ENCODE measurements around the gene MTF1. TPM values are rescaled to one million over a fixed set of nuclear protein-coding genes. Genes with fewer than 3 reads are reported as not detected.

The MTF1 gene
- total RNA-seq, 1 experiment from 2014 or later: 21.2 TPM

DNA sequence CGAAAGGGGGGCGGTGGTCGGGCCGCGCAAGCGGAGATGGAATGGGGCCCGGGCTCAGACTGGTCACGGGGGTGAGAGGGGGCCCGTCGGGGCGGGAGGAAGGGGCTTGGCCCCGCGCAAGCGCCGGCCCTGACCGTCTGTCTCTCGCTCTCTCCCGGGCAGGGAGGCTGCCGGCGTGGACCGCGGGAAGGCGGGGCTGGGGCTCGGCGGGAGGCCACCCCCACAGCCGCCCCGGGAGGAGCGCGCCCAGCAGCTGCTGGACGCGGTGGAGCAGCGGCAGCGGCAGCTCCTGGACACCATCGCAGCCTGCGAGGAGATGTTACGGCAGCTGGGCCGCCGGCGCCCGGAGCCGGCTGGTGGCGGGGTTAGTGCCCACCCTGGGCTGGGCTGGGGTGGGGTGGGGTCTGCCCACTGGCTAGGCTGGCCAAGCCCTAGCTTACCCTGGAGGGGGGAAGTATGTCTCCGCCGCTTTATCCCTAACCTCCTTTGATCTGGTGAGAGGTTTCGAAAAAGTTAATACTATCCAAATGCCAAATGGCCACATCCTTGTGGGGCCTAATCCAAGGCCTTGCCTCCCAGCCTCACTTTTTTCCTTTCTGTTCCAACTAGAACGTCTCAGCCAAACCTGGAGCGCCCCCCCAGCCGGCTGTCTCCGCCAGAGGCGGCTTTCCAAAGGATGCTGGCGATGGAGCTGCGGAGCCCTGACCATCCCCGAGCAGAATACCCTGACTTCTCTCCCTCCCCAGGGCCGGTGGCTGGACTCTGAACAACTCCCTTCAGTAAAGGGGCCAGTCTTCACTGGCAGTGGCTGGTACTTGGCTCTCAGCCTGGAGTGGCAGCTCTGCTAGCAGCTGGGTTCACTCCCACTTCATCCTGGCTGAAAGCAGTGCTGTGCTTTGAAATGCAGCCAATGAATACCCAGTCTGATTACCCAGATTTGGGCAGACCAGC lies 50.7 kb downstream of the MTF1 start (continued):
- TF ChIP-seq, protein P1, sequence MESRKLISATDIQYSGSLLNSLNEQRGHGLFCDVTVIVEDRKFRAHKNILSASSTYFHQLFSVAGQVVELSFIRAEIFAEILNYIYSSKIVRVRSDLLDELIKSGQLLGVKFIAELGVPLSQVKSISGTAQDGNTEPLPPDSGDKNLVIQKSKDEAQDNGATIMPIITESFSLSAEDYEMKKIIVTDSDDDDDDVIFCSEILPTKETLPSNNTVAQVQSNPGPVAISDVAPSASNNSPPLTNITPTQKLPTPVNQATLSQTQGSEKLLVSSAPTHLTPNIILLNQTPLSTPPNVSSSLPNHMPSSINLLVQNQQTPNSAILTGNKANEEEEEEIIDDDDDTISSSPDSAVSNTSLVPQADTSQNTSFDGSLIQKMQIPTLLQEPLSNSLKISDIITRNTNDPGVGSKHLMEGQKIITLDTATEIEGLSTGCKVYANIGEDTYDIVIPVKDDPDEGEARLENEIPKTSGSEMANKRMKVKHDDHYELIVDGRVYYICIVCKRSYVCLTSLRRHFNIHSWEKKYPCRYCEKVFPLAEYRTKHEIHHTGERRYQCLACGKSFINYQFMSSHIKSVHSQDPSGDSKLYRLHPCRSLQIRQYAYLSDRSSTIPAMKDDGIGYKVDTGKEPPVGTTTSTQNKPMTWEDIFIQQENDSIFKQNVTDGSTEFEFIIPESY (IDR thresholded peaks at IDR 0.05; ENCODE audit: extremely low read depth, insufficient replicate concordance, low read length): no peak
- TF ChIP-seq ELF1 (IDR thresholded peaks at IDR 0.05; ENCODE audit: borderline replicate concordance, low read depth): no peak

DNA sequence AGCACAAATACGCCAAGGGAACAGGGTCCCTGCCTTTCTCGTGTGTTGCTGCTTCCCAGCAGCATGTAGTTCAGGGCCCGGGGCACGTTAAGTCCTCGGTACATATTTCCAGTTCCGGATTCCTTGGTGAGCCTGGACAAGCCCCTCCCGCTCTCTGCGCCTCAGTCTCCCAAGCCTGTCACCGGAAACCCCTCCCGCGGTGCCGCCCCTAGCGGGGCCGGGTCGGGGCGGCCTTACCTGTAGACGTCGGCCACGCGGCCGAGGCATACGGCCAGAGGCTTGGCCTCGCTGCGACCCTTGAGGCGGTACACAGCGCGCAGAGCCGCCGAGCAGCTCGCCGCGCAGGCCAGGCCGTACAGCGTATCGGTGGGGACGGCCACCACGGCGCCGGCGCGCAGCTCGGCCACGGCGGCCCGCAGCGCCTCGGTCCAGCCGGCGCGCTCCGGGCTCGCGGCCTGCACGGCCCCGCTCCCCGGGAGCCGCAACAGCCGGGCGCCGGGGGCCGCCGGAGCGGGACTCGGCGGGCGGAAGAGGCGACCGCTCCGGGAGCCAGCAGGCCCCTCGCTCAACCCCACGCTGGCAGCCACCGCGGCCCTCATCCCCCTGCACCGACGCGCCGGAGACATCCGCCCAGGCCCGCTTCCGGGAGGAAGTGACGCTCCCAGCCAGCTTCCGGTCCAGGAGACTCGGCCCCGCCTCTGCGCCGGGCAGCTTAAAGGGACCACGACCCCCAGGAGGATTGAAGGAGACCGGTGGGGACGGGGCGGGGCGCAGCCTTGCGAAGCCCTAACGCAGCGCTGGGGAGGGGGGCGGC lies 51.6 kb downstream of the MTF1 start, which contains the start of the genes C1orf122 and YRDC:
TSS of gene C1orf122 (plus strand) at position 236 of the 814 bp plus-strand sequence. CDS start 615 bp downstream, outside the sequence.
TSS of gene YRDC (minus strand) at position 654 of the 814 bp plus-strand sequence. CDS start at position 626, 28 bp downstream.
- Histone ChIP-seq H3K9me3 (ENCODE audit: control insufficient read depth in 1 of 2, insufficient read depth in 1 of 2, low read depth in 1 of 2, low read length in 2 of 2) (no peaks in the 10 kb centered on the region), H3K4me2 (ENCODE audit: low read length) (peak within 1 kb of the TSS; percentile 95), H3K9me2 (ENCODE audit: insufficient read depth) (no peaks in the 10 kb centered on the region), H3K4me1 (ENCODE audit: control insufficient read depth in 1 of 2, insufficient read depth in 2 of 2, low read length in 2 of 2) (peaks cover 16 to 37% of the 10 kb centered on the region in 2 experiments), H2AFZ (ENCODE audit: low read depth, low read length, poor library complexity, severe bottlenecking) (no peak within 1 kb of the TSS), H4K20me1 (ENCODE audit: insufficient read depth) (peaks cover 24% of the 10 kb centered on the region; the same call in 1 of the 2 replicates), H3K27me3 (ENCODE audit: insufficient read depth, low read length) (no peaks in the 10 kb centered on the region), H3K27ac (ENCODE audit: low read depth, low read length) (peak within 1 kb of the TSS; percentile 93), H3K36me3 (ENCODE audit: control insufficient read depth in 1 of 2, insufficient read depth in 2 of 2, low read length in 2 of 2) (peaks cover 36 to 41% of the 10 kb centered on the region in 2 experiments), H3K9ac (ENCODE audit: low read length) (peak within 1 kb of the TSS; percentile 81), H3K79me2 (ENCODE audit: insufficient read depth, low read length) (peaks cover 65% of the 10 kb centered on the region), H3K4me3 (replicated peaks in 1 of 2; ENCODE audit: low read depth in 1 of 2, low read length in 2 of 2) (peak within 1 kb of the TSS; percentile 78 to 98)
- intact Hi-C loops (cut with micrococcal nuclease): loop anchor here (1.0 kb wide), 2 partner anchors 53 to 116 kb away; no protein-coding TSS in a partner anchor
- POLR2A ChIA-PET: interaction anchor here (0.6 to 3.1 kb wide), 14 partner anchors 9 to 333 kb away, joined by 3 to 10 read pairs (median 3); partner anchors contain the start of genes CDCA8, EPHA10, MTF1 and SF3A3
- no TSS peak for BruUV-seq (replicated peaks)
- peak; percentile 84 for ATAC-seq
- RAD21 ChIA-PET (ENCODE audit: low non-redundant PET in 1 of 2, low total read pairs in 2 of 2, uncharacterized antibody in 2 of 2, unreplicated experiment in 2 of 2): interaction anchor here (1.0 to 1.4 kb wide), 2 partner anchors 52 kb away, joined by 4 read pairs; partner anchors contain the start of gene MTF1 (in 2 of the 2)
- peak; percentile 77 for DNase-seq (ENCODE audit: low read depth, low spot score)
- CTCF ChIA-PET: interaction anchor here (0.6 to 1.1 kb wide), 2 partner anchors 52 to 116 kb away, joined by 3 to 7 read pairs; partner anchors contain the start of gene MTF1
- no peak for TF ChIP-seq CBX3 (IDR thresholded peaks at IDR 0.05; ENCODE audit: low read depth)
- peak; percentile 71 for TF ChIP-seq POLR2A (IDR thresholded peaks at IDR 0.05; ENCODE audit: borderline replicate concordance, extremely low read depth, insufficient read depth, insufficient read length)
- peak; percentile 88 for TF ChIP-seq SP1 (IDR thresholded peaks at IDR 0.05; ENCODE audit: low read depth)
- TF ChIP-seq, protein P1 (IDR thresholded peaks at IDR 0.05; ENCODE audit: extremely low read depth, insufficient replicate concordance, low read length): no peak
- no peak for TF ChIP-seq ZNF274 (IDR thresholded peaks at IDR 0.05; ENCODE audit: low read depth, low read length)
- peak; percentile 81 for TF ChIP-seq SIN3A (IDR thresholded peaks at IDR 0.05; ENCODE audit: low read depth)
- no peak for TF ChIP-seq EZH2 (IDR thresholded peaks at IDR 0.05)
- TF ChIP-seq POLR2AphosphoS5 (IDR thresholded peaks at IDR 0.05; ENCODE audit: low read depth, low read length): peak; percentile 73
- TF ChIP-seq TCF7L2 (IDR thresholded peaks at IDR 0.05; ENCODE audit: borderline replicate concordance, extremely low read depth, insufficient read depth, insufficient read length): peak; percentile 6
- no peak for TF ChIP-seq RAD21 (IDR thresholded peaks at IDR 0.05; ENCODE audit: low read depth)
- no peak for TF ChIP-seq JUND (IDR thresholded peaks at IDR 0.05)
- TF ChIP-seq, protein P2, sequence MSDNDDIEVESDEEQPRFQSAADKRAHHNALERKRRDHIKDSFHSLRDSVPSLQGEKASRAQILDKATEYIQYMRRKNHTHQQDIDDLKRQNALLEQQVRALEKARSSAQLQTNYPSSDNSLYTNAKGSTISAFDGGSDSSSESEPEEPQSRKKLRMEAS (IDR thresholded peaks at IDR 0.05): peak; percentile 88
